ENCODE results near the gene ZNF584. TPM values are rescaled to one million over a fixed set of nuclear protein-coding genes. Genes with fewer than 3 reads are reported as not detected.

Gene ZNF584
- polyA plus RNA-seq, 1 donor from 2014 or later: 29.6 TPM

DNA sequence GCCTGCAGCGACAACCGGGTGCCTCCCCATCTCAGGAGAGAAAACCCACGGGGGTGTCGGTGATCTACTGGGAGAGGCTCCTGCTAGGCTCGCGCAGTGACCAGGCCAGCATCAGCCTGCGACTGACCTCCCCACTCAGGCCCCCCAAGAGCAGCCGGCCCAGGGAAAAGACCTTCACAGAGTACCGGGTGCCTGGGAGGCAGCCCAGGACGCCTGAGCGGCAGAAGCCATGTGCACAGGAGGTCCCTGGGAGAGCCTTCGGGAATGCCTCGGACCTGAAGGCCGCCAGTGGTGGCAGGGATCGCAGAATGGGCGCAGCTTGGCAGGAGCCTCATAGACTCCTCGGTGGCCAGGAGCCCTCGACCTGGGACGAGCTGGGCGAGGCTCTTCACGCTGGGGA lies 46.9 kb downstream of the ZNF584 start:
- no peaks in the 10 kb centered on the region for H3F3A ChIP-seq (ENCODE audit: insufficient read depth, low read length, poor library complexity, severe bottlenecking)
- TF ChIP-seq, protein P1, sequence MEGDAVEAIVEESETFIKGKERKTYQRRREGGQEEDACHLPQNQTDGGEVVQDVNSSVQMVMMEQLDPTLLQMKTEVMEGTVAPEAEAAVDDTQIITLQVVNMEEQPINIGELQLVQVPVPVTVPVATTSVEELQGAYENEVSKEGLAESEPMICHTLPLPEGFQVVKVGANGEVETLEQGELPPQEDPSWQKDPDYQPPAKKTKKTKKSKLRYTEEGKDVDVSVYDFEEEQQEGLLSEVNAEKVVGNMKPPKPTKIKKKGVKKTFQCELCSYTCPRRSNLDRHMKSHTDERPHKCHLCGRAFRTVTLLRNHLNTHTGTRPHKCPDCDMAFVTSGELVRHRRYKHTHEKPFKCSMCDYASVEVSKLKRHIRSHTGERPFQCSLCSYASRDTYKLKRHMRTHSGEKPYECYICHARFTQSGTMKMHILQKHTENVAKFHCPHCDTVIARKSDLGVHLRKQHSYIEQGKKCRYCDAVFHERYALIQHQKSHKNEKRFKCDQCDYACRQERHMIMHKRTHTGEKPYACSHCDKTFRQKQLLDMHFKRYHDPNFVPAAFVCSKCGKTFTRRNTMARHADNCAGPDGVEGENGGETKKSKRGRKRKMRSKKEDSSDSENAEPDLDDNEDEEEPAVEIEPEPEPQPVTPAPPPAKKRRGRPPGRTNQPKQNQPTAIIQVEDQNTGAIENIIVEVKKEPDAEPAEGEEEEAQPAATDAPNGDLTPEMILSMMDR (IDR thresholded peaks at IDR 0.05; ENCODE audit: poor library complexity, severe bottlenecking): no peak
- TF ChIP-seq, protein P2, sequence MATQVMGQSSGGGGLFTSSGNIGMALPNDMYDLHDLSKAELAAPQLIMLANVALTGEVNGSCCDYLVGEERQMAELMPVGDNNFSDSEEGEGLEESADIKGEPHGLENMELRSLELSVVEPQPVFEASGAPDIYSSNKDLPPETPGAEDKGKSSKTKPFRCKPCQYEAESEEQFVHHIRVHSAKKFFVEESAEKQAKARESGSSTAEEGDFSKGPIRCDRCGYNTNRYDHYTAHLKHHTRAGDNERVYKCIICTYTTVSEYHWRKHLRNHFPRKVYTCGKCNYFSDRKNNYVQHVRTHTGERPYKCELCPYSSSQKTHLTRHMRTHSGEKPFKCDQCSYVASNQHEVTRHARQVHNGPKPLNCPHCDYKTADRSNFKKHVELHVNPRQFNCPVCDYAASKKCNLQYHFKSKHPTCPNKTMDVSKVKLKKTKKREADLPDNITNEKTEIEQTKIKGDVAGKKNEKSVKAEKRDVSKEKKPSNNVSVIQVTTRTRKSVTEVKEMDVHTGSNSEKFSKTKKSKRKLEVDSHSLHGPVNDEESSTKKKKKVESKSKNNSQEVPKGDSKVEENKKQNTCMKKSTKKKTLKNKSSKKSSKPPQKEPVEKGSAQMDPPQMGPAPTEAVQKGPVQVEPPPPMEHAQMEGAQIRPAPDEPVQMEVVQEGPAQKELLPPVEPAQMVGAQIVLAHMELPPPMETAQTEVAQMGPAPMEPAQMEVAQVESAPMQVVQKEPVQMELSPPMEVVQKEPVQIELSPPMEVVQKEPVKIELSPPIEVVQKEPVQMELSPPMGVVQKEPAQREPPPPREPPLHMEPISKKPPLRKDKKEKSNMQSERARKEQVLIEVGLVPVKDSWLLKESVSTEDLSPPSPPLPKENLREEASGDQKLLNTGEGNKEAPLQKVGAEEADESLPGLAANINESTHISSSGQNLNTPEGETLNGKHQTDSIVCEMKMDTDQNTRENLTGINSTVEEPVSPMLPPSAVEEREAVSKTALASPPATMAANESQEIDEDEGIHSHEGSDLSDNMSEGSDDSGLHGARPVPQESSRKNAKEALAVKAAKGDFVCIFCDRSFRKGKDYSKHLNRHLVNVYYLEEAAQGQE (IDR thresholded peaks at IDR 0.05; ENCODE audit: borderline replicate concordance): no peak
- TF ChIP-seq SMC3 (conservative IDR thresholded peaks at IDR 0.05; ENCODE audit: poor library complexity): no peak
- no peak for TF ChIP-seq RAD21 (conservative IDR thresholded peaks at IDR 0.05)
- no peak for TF ChIP-seq POLR2AphosphoS5 (IDR thresholded peaks at IDR 0.05)
- no peak for TF ChIP-seq TAF1 (IDR thresholded peaks at IDR 0.05; ENCODE audit: low read depth)
- TF ChIP-seq MXI1 (conservative IDR thresholded peaks at IDR 0.05; ENCODE audit: poor library complexity, severe bottlenecking): no peak
- no peak for TF ChIP-seq EZH2 (IDR thresholded peaks at IDR 0.05; ENCODE audit: borderline replicate concordance, insufficient read depth, low read length, poor library complexity, severe bottlenecking)
- no peak for TF ChIP-seq EP300 (conservative IDR thresholded peaks at IDR 0.05; ENCODE audit: poor library complexity, severe bottlenecking)
- H3K9me3 ChIP-seq (ENCODE audit: low read length): no peaks in the 10 kb centered on the region

DNA sequence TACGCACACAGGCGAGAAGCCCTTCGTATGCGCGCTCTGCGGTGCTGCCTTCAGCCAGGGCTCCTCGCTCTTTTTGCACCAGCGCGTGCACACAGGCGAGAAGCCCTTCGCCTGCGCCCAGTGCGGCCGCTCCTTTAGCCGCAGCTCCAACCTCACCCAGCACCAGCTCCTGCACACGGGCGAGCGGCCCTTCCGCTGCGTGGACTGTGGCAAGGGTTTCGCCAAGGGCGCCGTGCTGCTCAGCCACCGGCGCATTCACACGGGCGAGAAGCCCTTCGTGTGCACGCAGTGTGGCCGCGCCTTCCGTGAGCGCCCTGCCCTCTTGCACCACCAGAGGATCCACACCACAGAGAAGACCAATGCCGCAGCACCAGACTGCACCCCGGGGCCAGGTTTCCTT lies 47.7 kb downstream of the ZNF584 start:
- no peaks in the 10 kb centered on the region for H4K20me1 ChIP-seq (ENCODE audit: insufficient read depth)
- H3K9me2 ChIP-seq (ENCODE audit: insufficient read depth, low read length): no peaks in the 10 kb centered on the region
- no peak overlapping the region for H3K9ac ChIP-seq (ENCODE audit: low read length)
- H2AFZ ChIP-seq (ENCODE audit: low read depth, low read length): no peak overlapping the region
- H3F3A ChIP-seq (ENCODE audit: insufficient read depth, low read length, poor library complexity, severe bottlenecking): no peaks in the 10 kb centered on the region
- no peaks in the 10 kb centered on the region for H3K79me2 ChIP-seq (replicated peaks; ENCODE audit: insufficient read depth, low read length)
- H3K27me3 ChIP-seq (ENCODE audit: insufficient read depth, low read depth, low read length): no peaks in the 10 kb centered on the region
- no peak overlapping the region for H3K4me2 ChIP-seq (ENCODE audit: low read length)
- no peaks in the 10 kb centered on the region for H3K36me3 ChIP-seq (ENCODE audit: insufficient read depth, low read length)
- no peaks in the 10 kb centered on the region for H3K9me3 ChIP-seq (ENCODE audit: low read length)
- no peak overlapping the region for H3K4me3 ChIP-seq (ENCODE audit: low read length)
- H3K27ac ChIP-seq (ENCODE audit: low read length): no peak overlapping the region
- TF ChIP-seq, protein P1 (IDR thresholded peaks at IDR 0.05; ENCODE audit: poor library complexity, severe bottlenecking): no peak

More for the DNA sequence above, 46.9 kb downstream of the ZNF584 start:
- H3K4me2 ChIP-seq (ENCODE audit: low read length): no peak overlapping the region
- H2AFZ ChIP-seq (ENCODE audit: low read depth, low read length): no peak overlapping the region
- no peaks in the 10 kb centered on the region for H3K27me3 ChIP-seq (ENCODE audit: insufficient read depth, low read depth, low read length)
- H4K20me1 ChIP-seq (ENCODE audit: insufficient read depth): no peaks in the 10 kb centered on the region
- no peaks in the 10 kb centered on the region for H3K79me2 ChIP-seq (replicated peaks; ENCODE audit: insufficient read depth, low read length)
- no peak overlapping the region for H3K4me3 ChIP-seq (ENCODE audit: low read length)
- H3K27ac ChIP-seq (ENCODE audit: low read length): no peak overlapping the region
- H3K9ac ChIP-seq (ENCODE audit: low read length): no peak overlapping the region
- no peaks in the 10 kb centered on the region for H3K36me3 ChIP-seq (ENCODE audit: insufficient read depth, low read length)
- no peaks in the 10 kb centered on the region for H3K9me2 ChIP-seq (ENCODE audit: insufficient read depth, low read length)

Data from neural cell (in vitro differentiated cells).